K562 (cell line): ENCODE results near the gene ACER1.

Experiments used
- CTCF ChIP-seq, 3 experiments: IDR thresholded peaks in 2 of 3; conservative IDR thresholded peaks in 1 of 3; 2 replicates each; pipeline ENCODE4 v1.5.1; 2011 to 2012; ENCODE audit warnings: low read length in 3 of 3, mild to moderate bottlenecking in 3 of 3, control low read depth in 2 of 3, improper control_type of control experiment in 1 of 3, inconsistent platforms in 1 of 3, low read depth in 1 of 3, mixed read lengths in 1 of 3, moderate library complexity in 1 of 3; ENCODE audit not compliant: insufficient read depth in 2 of 3
- POLR2AphosphoS2 ChIP-seq: IDR thresholded peaks from 2 replicates; pipeline ENCODE4 v1.6.1; 2012; ENCODE audit warnings: low read length, improper control_type of control experiment
- TCF15 ChIP-seq: fragments of 250-450 bp; sonication (Bioruptor Pico); IDR thresholded peaks from 2 replicates; pipeline ENCODE4 v1.8.0; 2022; ENCODE audit warnings: moderate library complexity, mild to moderate bottlenecking, inconsistent platforms
- ZKSCAN8 ChIP-seq: fragments of 200-800 bp; sonication (Bioruptor generic); IDR thresholded peaks from 2 replicates; pipeline ENCODE4 v1.6.1; 2016; ENCODE audit warnings: missing genetic modification characterization, missing compliant biosample characterization
- ZNF354B ChIP-seq: fragments of 250-450 bp; sonication (Bioruptor Pico); IDR thresholded peaks from 2 replicates; pipeline ENCODE4 v1.4.0; 2020

GRCh38 chr19:6381030-6381750, 47.8 kb upstream of the ACER1 start:
- TF ChIP-seq ZNF354B (CRISPR knock-in tag) (no peak), ZKSCAN8 (CRISPR knock-in tag) (no peak), POLR2AphosphoS2 (no peak), TCF15 (CRISPR knock-in tag) (no peak), CTCF (IDR thresholded peaks at IDR 0.05 in 2 of 3, conservative IDR thresholded peaks at IDR 0.05 in 1 of 3; ENCODE audit: insufficient read depth in 2 of 3, low read depth in 1 of 3, low read length in 3 of 3) (no peak)
